Smooth muscle cell (in vitro differentiated cells): ENCODE data around the gene HACD2. TPM values are rescaled to one million over a fixed set of nuclear protein-coding genes. Genes with fewer than 3 reads are reported as not detected.

Experiments used
- DNase-seq: peaks from one replicate; lab custom pipeline; 2025; ENCODE audit not compliant: unreplicated experiment; lab: John Stamatoyannopoulos, UW
- H2AFZ ChIP-seq: fragments of 200-600 bp; sonication (generic); 2 replicates; pipeline ENCODE4 v1.6.0; 2016; ENCODE audit warnings: antibody characterized with exemption, low read depth, mild to moderate bottlenecking
- H3F3A ChIP-seq: fragments of 200-600 bp; sonication (generic); 2 replicates; pipeline ENCODE4 v1.6.0; 2017; ENCODE audit warnings: antibody characterized with exemption, low read depth
- H3K27ac ChIP-seq: fragments of 200-600 bp; sonication (generic); 2 replicates; pipeline ENCODE4 v1.5.1; 2016; ENCODE audit warnings: low read depth, mild to moderate bottlenecking
- H3K27me3 ChIP-seq: fragments of 200-600 bp; sonication (generic); 2 replicates; pipeline ENCODE4 v1.6.1; 2016; ENCODE audit warnings: low read depth, mild to moderate bottlenecking
- H3K36me3 ChIP-seq: fragments of 200-600 bp; sonication (generic); 2 replicates; pipeline ENCODE4 v1.5.1; 2016; ENCODE audit warnings: low read depth
- H3K4me1 ChIP-seq: fragments of 200-600 bp; sonication (generic); 2 replicates; pipeline ENCODE4 v1.5.1; 2016; ENCODE audit warnings: low read depth
- H3K4me2 ChIP-seq: fragments of 200-600 bp; sonication (generic); 2 replicates; pipeline ENCODE4 v1.6.0; 2016; ENCODE audit warnings: mild to moderate bottlenecking
- H3K4me3 ChIP-seq: fragments of 200-600 bp; sonication (generic); 2 replicates; pipeline ENCODE4 v1.5.1; 2016; ENCODE audit warnings: mild to moderate bottlenecking
- H3K79me2 ChIP-seq: fragments of 200-600 bp; sonication (generic); 2 replicates; pipeline ENCODE4 v1.6.0; 2016; ENCODE audit warnings: low read depth, mild to moderate bottlenecking
- H3K9ac ChIP-seq: fragments of 200-600 bp; sonication (generic); 2 replicates; pipeline ENCODE4 v1.6.0; 2016; ENCODE audit warnings: low read depth
- H3K9me3 ChIP-seq: fragments of 200-600 bp; sonication (generic); replicated peaks from 2 replicates; pipeline ENCODE4 v1.5.1; 2016; ENCODE audit warnings: low read depth
- H4K20me1 ChIP-seq: fragments of 200-600 bp; sonication (generic); 2 replicates; pipeline ENCODE4 v1.6.0; 2016; ENCODE audit warnings: low read depth
- WGBS: methylation state at CpG from one replicate; pipeline ENCODE4 v1.1.7; 2016; ENCODE audit warnings: low lambda C conversion rate; 5-methylcytosine and 5-hydroxymethylcytosine counted together
- polyA plus RNA-seq: library from polyadenylated mRNA; unstranded; fragments of >200 nt; fragmentation: Nextera tagmentation; extraction: Ambion mirVana; gene quantifications from 2 replicates; pipeline ENCODE4 v1.2.1, GENCODE V29; 2016
- total RNA-seq: library from RNA; depleted of rRNA; stranded (reverse); fragments of >200 nt; gene quantifications from 2 replicates; pipeline ENCODE4 v1.2.3, GENCODE V29; 2014
- TF ChIP-seq, protein P1 (sequence below): fragments of 200-600 bp; sonication (generic); IDR thresholded peaks from 2 replicates; pipeline ENCODE4 v1.5.1; 2017; ENCODE audit warnings: borderline replicate concordance, mild to moderate bottlenecking, antibody characterized with exemption; ENCODE audit not compliant: insufficient read depth, poor library complexity, severe bottlenecking

The HACD2 gene
- total and polyA plus RNA-seq, 2 experiments from 2014 or later, result 9.5 to 28.3 TPM

DNA sequence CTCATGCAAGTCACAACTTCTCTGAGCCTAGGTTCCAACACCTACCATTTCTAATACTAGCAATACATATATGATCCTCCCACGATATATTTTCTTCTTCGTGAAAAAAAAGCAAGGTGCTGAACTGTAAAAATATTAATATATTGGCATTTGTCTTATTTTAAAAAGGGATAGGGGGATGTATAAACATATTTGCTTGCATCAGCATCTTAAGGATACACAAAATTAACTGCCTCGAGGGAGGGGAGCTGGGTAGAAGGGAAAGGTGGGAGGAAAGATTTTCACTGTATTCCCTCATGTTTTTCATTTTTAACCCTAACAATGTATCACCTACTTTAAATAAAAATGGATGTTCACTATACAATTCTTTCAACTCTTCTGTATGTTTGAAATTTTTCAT, 1.3 kb downstream of the HACD2 start:
- Histone ChIP-seq H4K20me1 (no peaks in the 10 kb centered on the region), H3K4me2 (peak overlapping the region; percentile 85), H3K4me3 (peak overlapping the region; percentile 78), H3F3A (no peaks in the 10 kb centered on the region), H3K27ac (no peak overlapping the region), H3K9me3 (no peaks in the 10 kb centered on the region), H2AFZ (no peak overlapping the region), H3K79me2 (peaks cover 31% of the 10 kb centered on the region), H3K36me3 (no peaks in the 10 kb centered on the region), H3K9ac (no peak overlapping the region), H3K4me1 (peaks cover 20% of the 10 kb centered on the region), H3K27me3 (no peaks in the 10 kb centered on the region)
- TF ChIP-seq, protein P1, sequence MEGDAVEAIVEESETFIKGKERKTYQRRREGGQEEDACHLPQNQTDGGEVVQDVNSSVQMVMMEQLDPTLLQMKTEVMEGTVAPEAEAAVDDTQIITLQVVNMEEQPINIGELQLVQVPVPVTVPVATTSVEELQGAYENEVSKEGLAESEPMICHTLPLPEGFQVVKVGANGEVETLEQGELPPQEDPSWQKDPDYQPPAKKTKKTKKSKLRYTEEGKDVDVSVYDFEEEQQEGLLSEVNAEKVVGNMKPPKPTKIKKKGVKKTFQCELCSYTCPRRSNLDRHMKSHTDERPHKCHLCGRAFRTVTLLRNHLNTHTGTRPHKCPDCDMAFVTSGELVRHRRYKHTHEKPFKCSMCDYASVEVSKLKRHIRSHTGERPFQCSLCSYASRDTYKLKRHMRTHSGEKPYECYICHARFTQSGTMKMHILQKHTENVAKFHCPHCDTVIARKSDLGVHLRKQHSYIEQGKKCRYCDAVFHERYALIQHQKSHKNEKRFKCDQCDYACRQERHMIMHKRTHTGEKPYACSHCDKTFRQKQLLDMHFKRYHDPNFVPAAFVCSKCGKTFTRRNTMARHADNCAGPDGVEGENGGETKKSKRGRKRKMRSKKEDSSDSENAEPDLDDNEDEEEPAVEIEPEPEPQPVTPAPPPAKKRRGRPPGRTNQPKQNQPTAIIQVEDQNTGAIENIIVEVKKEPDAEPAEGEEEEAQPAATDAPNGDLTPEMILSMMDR, result no peak
- DNase-seq, result no peak
- WGBS, result 80% methylated on average over 3 of the region's 3 CpGs

DNA sequence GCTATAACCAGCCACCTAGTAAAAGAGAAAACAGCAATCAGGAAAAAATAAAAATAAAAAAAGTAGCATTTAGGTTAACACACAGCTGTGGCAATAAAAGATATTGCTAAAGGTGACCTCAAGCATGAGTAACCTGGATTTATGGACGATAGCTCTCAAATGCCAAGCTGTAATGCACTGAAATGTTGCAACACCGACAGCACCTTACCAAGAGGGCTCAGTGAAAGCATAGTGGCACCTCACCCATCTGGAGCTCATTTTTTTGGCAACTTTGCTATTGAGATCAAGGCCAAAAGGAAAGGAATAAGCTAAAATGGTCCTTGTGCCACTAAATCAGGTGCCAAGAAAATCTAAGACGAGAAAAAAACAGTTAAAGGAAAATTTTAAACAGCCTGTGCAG, 2.5 kb downstream of the HACD2 start:
- Histone ChIP-seq H3K27me3 (no peaks in the 10 kb centered on the region), H3K79me2 (peaks cover 26% of the 10 kb centered on the region), H3K9ac (no peak overlapping the region), H3F3A (no peaks in the 10 kb centered on the region), H3K4me1 (peaks cover 20% of the 10 kb centered on the region), H4K20me1 (no peaks in the 10 kb centered on the region), H3K27ac (no peak overlapping the region), H3K9me3 (no peaks in the 10 kb centered on the region), H3K36me3 (no peaks in the 10 kb centered on the region), H3K4me3 (no peak overlapping the region), H2AFZ (no peak overlapping the region), H3K4me2 (no peak overlapping the region)
- DNase-seq, result no peak
- TF ChIP-seq, protein P1, result no peak
- 81% methylated on average over 3 of the region's 3 CpGs for WGBS

DNA sequence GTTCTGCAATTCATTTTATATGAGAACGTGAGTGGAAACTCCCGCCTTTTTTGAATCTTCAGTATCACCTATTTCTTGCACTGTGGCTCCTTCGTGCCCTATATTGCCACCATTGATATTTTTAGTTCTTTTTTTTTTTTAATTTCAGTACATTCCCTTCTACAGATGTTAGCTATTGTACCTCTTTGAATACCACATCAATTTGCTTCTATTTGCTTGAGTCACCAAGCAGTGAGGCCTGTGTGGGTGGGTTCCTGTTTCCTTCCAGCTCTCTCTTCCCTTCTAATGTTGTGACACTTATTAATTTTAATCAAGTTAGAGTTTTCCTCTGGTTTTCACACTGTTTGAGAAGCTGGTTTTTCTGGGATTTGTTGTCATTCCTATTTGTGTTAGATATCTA, 8.7 kb downstream of the HACD2 start:
- no peak overlapping the region for H3K4me3 ChIP-seq
- H2AFZ ChIP-seq, result peak overlapping the region; percentile 32
- peak overlapping the region; percentile 46 for H3K4me2 ChIP-seq
- no peaks in the 10 kb centered on the region for H4K20me1 ChIP-seq
- no peaks in the 10 kb centered on the region for H3F3A ChIP-seq
- H3K27me3 ChIP-seq, result no peaks in the 10 kb centered on the region
- no peaks in the 10 kb centered on the region for H3K36me3 ChIP-seq
- WGBS, result 93% methylated on average over 3 of the region's 3 CpGs
- TF ChIP-seq, protein P1, result no peak
- peaks cover 4% of the 10 kb centered on the region for H3K79me2 ChIP-seq
- no peaks in the 10 kb centered on the region for H3K4me1 ChIP-seq
- no peak overlapping the region for H3K9ac ChIP-seq
- no peak for DNase-seq
- peak overlapping the region; percentile 40 for H3K27ac ChIP-seq
- no peaks in the 10 kb centered on the region for H3K9me3 ChIP-seq

DNA sequence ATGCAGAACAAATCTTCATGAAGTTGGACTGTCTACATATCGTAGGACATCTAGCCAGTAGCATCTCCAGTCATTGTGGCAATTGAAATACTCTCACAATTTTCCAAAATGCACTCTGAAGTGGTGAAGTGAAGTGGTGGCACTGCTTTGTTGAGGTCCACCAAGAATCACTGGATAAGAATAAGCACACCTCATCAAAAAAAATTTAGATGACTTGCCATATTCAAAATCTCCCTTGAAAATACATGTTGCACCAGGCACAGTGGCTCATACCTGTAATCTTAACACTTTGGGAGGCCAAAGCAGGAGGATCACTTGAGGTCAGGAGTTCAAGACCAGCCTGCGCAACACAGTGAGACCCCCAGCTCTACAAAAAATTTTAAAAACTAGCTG, 12.9 kb downstream of the HACD2 start:
- H4K20me1 ChIP-seq, result peaks cover 12% of the 10 kb centered on the region
- no peaks in the 10 kb centered on the region for H3K27me3 ChIP-seq
- TF ChIP-seq, protein P1, result no peak
- DNase-seq, result no peak
- no peak overlapping the region for H2AFZ ChIP-seq
- no peak overlapping the region for H3K27ac ChIP-seq
- H3K4me2 ChIP-seq, result no peak overlapping the region
- H3K9ac ChIP-seq, result no peak overlapping the region
- H3K4me1 ChIP-seq, result no peaks in the 10 kb centered on the region
- WGBS, result 98% methylated on average over 2 of the region's 2 CpGs
- no peak overlapping the region for H3K4me3 ChIP-seq
- H3K79me2 ChIP-seq, result peaks cover 8% of the 10 kb centered on the region
- no peaks in the 10 kb centered on the region for H3F3A ChIP-seq
- H3K9me3 ChIP-seq, result no peaks in the 10 kb centered on the region
- no peaks in the 10 kb centered on the region for H3K36me3 ChIP-seq
